Parietal lobe (tissue), 2 donors: ENCODE results near the gene ZBTB45. TPM values are rescaled to one million over a fixed set of nuclear protein-coding genes. Genes with fewer than 3 reads are reported as not detected.

ENCODE experiments used
- small RNA-seq: library from RNA; depleted of rRNA; stranded (forward); fragments of <200 nt; gene quantifications from one replicate; pipeline ENCODE3, GENCODE V24; 2014; ENCODE audit warnings: low replicate concordance
- total RNA-seq: library from RNA; depleted of rRNA; stranded (reverse); fragments of >200 nt; gene quantifications from one replicate; pipeline ENCODE4 v1.2.3, GENCODE V29; 2014

Gene ZBTB45
- total RNA-seq, result 10.3 TPM

GRCh38 chr19:58519355-58520256 is at the start of gene ZBTB45:
Gene ZBTB45, minus strand, starts transcription at chr19:58519810. Its CDS starts 2,137 bp downstream, at chr19:58517673.

GRCh38 chr19:58558066-58558622 is 38.5 kb upstream of the ZBTB45 start, which contains the start of gene UBE2M:
Gene UBE2M, minus strand, starts transcription at chr19:58558611. Its CDS starts 230 bp downstream, at chr19:58558381.

GRCh38 chr19:58554494-58555368 is 35.1 kb upstream of the ZBTB45 start, which contains the start of gene CHMP2A:
Gene CHMP2A, minus strand, starts transcription at chr19:58555105. Its CDS starts 893 bp downstream, at chr19:58554212.

GRCh38 chr19:58543826-58544590 is 24.4 kb upstream of the ZBTB45 start, which contains the start of gene TRIM28:
Gene TRIM28, plus strand, starts transcription at chr19:58544064. Its CDS starts 694 bp downstream, at chr19:58544758.

GRCh38 chr19:58511353-58512208 is 8.0 kb downstream of the ZBTB45 start, which contains the start of gene SLC27A5:
Gene SLC27A5, minus strand, starts transcription at chr19:58511992. Its CDS starts 37 bp downstream, at chr19:58511955.

GRCh38 chr19:58475714-58476497 is 43.7 kb downstream of the ZBTB45 start, which contains the start of gene ZNF446:
Gene ZNF446, plus strand, starts transcription at chr19:58476352. Its CDS starts 867 bp downstream, at chr19:58477219.

GRCh38 chr19:58466760-58467589 is 52.6 kb downstream of the ZBTB45 start, which contains the start of gene ZNF324:
Gene ZNF324, plus strand, starts transcription at chr19:58467080. Its CDS starts 2,106 bp downstream, at chr19:58469186.

Small RNA genes lying within 50 kb of the gene (small RNA-seq; reads per million reads assigned to genes)
- gene MIR6807 (0.12 reads per million), gene RN7SL525P (not detected), gene RN7SL693P (not detected), gene RNU6-1337P (not detected)

Other genes starting within 250 kb of the ZBTB45 start
- gene ZNF8, start 240.9 kb downstream of the ZBTB45 start, total RNA-seq, result 27.5 TPM
- gene ERVK3-1, start 214.4 kb downstream of the ZBTB45 start, total RNA-seq, result 49.8 TPM
- 4.4 TPM for gene ZSCAN22, start 192.8 kb downstream of the ZBTB45 start, total RNA-seq
- gene A1BG, start 166.3 kb downstream of the ZBTB45 start, total RNA-seq, result 4.1 TPM
- gene ZNF497, start 157.1 kb downstream of the ZBTB45 start, total RNA-seq, result 8.1 TPM
- 1.6 TPM for gene ZNF837, start 138.8 kb downstream of the ZBTB45 start, total RNA-seq
- 1,498 TPM for gene RPS5, start 132.5 kb downstream of the ZBTB45 start, total RNA-seq
- not detected for gene RNF225, start 124.2 kb downstream of the ZBTB45 start, total RNA-seq
- 27.9 TPM for gene ZNF584, start 111.2 kb downstream of the ZBTB45 start, total RNA-seq
- gene ZNF132, start 79.7 kb downstream of the ZBTB45 start, total RNA-seq, result 21.0 TPM
- gene ZNF324B, start 68.2 kb downstream of the ZBTB45 start, total RNA-seq, result 21.9 TPM
- gene ZNF324, start 52.7 kb downstream of the ZBTB45 start, total RNA-seq, result 34.1 TPM
- gene ZNF446, start 43.5 kb downstream of the ZBTB45 start, total RNA-seq, result 16.0 TPM
- 7.5 TPM for gene SLC27A5, start 7.8 kb downstream of the ZBTB45 start, total RNA-seq
- 345 TPM for gene TRIM28, start 24.3 kb upstream of the ZBTB45 start, total RNA-seq
- gene CHMP2A, start 35.3 kb upstream of the ZBTB45 start, total RNA-seq, result 72.0 TPM
- gene UBE2M, start 38.8 kb upstream of the ZBTB45 start, total RNA-seq, result 38.8 TPM
- 26.3 TPM for gene MZF1, start 53.5 kb upstream of the ZBTB45 start, total RNA-seq